ENCODE measurements around the gene SPHK1. TPM values are rescaled to one million over a fixed set of nuclear protein-coding genes. Genes with fewer than 3 reads are reported as not detected.

SPHK1 gene
- total and polyA plus RNA-seq, 12 donors, result 1.7 to 20.8 (median 3.4) TPM

DNA sequence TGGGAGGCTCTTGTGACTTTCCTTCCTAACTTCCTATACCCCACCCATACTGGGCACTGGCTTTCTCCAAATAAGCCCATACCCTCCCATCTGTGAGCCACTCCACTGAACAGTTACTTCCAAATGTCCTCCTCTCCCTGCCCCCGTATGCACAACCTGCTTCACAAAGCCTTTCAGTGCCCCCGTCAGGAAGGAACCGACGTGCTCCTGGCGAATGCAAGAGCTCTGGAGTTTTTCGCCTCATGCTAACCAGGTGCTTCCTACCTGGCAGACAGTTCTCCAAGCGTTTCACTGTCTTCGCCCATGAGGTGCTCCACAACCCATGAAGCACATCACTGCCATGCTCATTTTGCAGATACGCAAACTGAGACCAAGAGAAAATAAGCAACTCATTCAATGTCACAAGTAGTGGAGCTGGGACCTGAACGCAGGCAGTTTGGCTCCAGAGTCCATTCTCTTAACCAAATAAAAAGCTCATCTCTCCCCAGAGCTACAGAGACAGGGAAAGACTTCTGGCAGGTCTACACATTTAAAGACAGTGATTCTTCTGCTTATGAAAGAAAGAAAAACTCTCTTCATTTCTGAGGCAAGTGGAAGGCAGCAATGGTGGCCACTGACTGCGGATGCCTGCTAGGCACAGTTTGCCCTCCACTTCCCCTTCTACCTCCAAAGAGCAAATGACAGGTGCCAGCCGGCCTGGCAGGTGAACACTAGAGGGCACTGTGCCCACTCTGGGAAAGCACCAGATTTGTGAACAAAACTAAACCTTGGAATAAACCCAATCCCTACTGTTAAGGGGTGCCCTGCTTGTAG is 23.8 kb downstream of the SPHK1 start:
- Histone ChIP-seq H3K4me1 (peaks cover 24 to 88% (median 43%) of the 10 kb centered on the region in 9 donors), H3K27ac (peak overlapping the region in 1 of 10 donors; percentile 21), H3K9me3 (no peaks in the 10 kb centered on the region), H3K27me3 (no peaks in the 10 kb centered on the region), H3K36me3 (peaks cover 0 to 40% (median 0%) of the 10 kb centered on the region in 9 donors), H3K4me3 (no peak overlapping the region)
- ATAC-seq (peak in 1 of 8 donors; percentile 25), DNase-seq (peak; percentile 55)
- intact Hi-C loops (cut with DNase I), result loop anchor here in 8 of 10 donors (1.0 to 10.0 kb wide), 9 partner anchors 44 to 303 kb away; partner anchors contain the start of genes RHBDF2 (in 3 of the 8), UBE2O (in 2 of the 8) and EXOC7 (in 1 of the 8)
- 71 to 74% methylated on average over 12 of the region's 12 CpGs for WGBS, 2 donors
- TF ChIP-seq, protein P1, sequence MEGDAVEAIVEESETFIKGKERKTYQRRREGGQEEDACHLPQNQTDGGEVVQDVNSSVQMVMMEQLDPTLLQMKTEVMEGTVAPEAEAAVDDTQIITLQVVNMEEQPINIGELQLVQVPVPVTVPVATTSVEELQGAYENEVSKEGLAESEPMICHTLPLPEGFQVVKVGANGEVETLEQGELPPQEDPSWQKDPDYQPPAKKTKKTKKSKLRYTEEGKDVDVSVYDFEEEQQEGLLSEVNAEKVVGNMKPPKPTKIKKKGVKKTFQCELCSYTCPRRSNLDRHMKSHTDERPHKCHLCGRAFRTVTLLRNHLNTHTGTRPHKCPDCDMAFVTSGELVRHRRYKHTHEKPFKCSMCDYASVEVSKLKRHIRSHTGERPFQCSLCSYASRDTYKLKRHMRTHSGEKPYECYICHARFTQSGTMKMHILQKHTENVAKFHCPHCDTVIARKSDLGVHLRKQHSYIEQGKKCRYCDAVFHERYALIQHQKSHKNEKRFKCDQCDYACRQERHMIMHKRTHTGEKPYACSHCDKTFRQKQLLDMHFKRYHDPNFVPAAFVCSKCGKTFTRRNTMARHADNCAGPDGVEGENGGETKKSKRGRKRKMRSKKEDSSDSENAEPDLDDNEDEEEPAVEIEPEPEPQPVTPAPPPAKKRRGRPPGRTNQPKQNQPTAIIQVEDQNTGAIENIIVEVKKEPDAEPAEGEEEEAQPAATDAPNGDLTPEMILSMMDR (IDR thresholded peaks at IDR 0.05), result peak; percentile 55 to 85 (median 75)

DNA sequence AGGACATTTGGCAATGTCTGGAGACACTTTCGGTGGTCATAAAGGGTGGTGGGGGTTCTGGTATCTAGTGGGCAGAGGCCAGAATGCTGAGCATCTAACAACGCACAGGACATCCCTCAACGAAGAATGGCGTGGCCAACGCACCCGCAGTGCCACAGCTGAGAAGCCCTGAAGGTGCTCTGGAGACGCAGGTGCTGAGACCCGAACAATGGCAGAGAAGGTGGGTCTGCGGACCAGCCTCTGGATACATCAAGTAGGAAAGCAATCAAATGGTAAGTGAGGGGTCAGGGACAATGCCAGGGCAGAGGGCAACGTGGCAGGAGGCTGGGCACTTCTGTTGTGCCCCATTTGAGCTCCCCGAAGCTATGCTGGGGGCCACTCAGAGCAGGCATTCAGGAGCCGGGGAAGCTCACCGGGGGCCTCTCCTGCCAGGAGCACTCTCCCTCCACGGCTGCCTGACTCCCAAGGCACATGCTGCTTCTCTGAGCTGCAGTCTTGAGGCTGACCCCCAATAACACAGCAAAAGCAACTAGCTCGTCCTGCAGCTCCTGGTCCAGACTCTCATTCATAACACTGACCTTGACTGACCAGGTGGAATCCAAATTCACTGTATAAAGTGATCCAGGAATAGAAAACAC is 26.0 kb downstream of the SPHK1 start:
- H3K9me3 ChIP-seq, result no peaks in the 10 kb centered on the region
- H3K4me1 ChIP-seq, result peaks cover 22 to 91% (median 48%) of the 10 kb centered on the region in 9 donors
- H3K36me3 ChIP-seq, result peaks cover 0 to 21% (median 0%) of the 10 kb centered on the region in 9 donors
- no peak for DNase-seq
- TF ChIP-seq, protein P1 (IDR thresholded peaks at IDR 0.05), result no peak
- intact Hi-C loops (cut with DNase I), result loop anchor here in 4 of 10 donors (5.0 kb wide), 4 partner anchors 37 to 92 kb away; partner anchors contain the start of genes RHBDF2 (in 1 of the 4) and UBE2O (in 1 of the 4)
- no peak overlapping the region for H3K27ac ChIP-seq
- H3K4me3 ChIP-seq, result no peak overlapping the region
- 84 to 88% methylated on average over 15 of the region's 15 CpGs for WGBS, 2 donors
- no peaks in the 10 kb centered on the region for H3K27me3 ChIP-seq
- ATAC-seq, result no peak

- intact Hi-C loops (cut with DNase I), result loop anchor here in 4 of 10 donors (5.0 kb wide), 4 partner anchors 36 to 91 kb away; partner anchors contain the start of genes RHBDF2 (in 1 of the 4) and UBE2O (in 1 of the 4)
Measured at GRCh38 chr17:76411247-76411646, 26.8 kb downstream of the SPHK1 start.

More at GRCh38 chr17:76411247-76411646, 26.8 kb downstream of the SPHK1 start:
- peaks cover 0 to 21% (median 0%) of the 10 kb centered on the region in 9 donors for H3K36me3 ChIP-seq
- no peak overlapping the region for H3K4me3 ChIP-seq
- H3K27ac ChIP-seq, result peak overlapping the region in 3 of 10 donors; percentile 0 to 40 (median 21)
- TF ChIP-seq, protein P1 (IDR thresholded peaks at IDR 0.05), result no peak
- DNase-seq (no peak), ATAC-seq (no peak)
- 93 to 94% methylated on average over 5 of the region's 5 CpGs for WGBS, 2 donors
- no peaks in the 10 kb centered on the region for H3K27me3 ChIP-seq
- H3K9me3 ChIP-seq, result no peaks in the 10 kb centered on the region
- H3K4me1 ChIP-seq, result peaks cover 18 to 89% (median 40%) of the 10 kb centered on the region in 9 donors
